ENCODE measurements around the gene HTR7. TPM values are rescaled to one million over a fixed set of nuclear protein-coding genes. Genes with fewer than 3 reads are reported as not detected.

The HTR7 gene
- total and polyA plus RNA-seq, 9 of the 15 experiments (the other 6 are each of a cell fraction or from before 2014, with no cell fraction given) = 0.07 to 0.33 (median 0.18) TPM

GRCh38 chr10:90787393-90788198, 70.2 kb downstream of the HTR7 start (continued):
- TF ChIP-seq UBTF (IDR thresholded peaks at IDR 0.05; ENCODE audit: borderline replicate concordance in 1 of 2, low read depth in 2 of 2, low read length in 2 of 2) = no peak
- no peak for TF ChIP-seq SLC30A9 (CRISPR knock-in tag; IDR thresholded peaks at IDR 0.05)
- no peak for TF ChIP-seq NR2F6 (CRISPR knock-in tag; IDR thresholded peaks at IDR 0.05)
- TF ChIP-seq RBM39 (optimal IDR thresholded peaks at IDR 0.05; ENCODE audit: low read depth, low read length) = no peak
- TF ChIP-seq MGA (IDR thresholded peaks at IDR 0.05) = no peak
- TF ChIP-seq MEIS2 (IDR thresholded peaks at IDR 0.05; ENCODE audit: partially characterized antibody) = no peak
- TF ChIP-seq CREM (IDR thresholded peaks at IDR 0.05; ENCODE audit: low read depth) = no peak

Measured in K562 (cell line).